GM21786 (cell line): ENCODE results near the gene CHCT1.

Experiments used
- ATAC-seq: cut with Tn5 transposase; IDR thresholded peaks from one replicate; pipeline ENCODE4 v1.9.1; 2021; ENCODE audit not compliant: unreplicated experiment

Gene CHCT1

GRCh38 chr17:60439501-60439900 lies 17.2 kb downstream of the CHCT1 start:
- ATAC-seq = no peak

- ATAC-seq = no peak
These were observed 20.2 kb downstream of the CHCT1 start for GRCh38 chr17:60442271-60443173.

DNA sequence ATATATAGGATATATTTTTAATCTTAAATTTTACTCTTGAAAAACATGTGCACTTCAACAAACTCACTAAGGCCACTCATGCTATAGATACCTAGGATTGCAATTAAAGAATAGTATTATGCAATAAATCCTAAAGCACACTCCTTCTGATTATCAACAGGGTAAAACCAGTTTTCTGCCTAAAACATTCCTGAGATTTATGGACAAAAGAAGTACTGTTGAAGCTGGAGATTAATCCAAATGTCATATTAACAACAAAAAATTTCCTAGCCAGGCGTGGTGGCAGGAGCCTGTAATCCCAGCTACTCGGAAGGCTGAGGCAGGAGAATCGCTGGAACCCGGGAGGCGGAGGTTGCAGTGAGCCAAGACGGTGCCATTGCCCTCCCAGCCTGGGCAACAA lies 21.4 kb downstream of the CHCT1 start:
- ATAC-seq = no peak

GRCh38 chr17:60445144-60445543 lies 22.9 kb downstream of the CHCT1 start:
- ATAC-seq = no peak

- no peak for ATAC-seq
These were observed 25.1 kb downstream of the CHCT1 start for GRCh38 chr17:60447375-60447774.

- ATAC-seq = no peak
These were observed 28.8 kb downstream of the CHCT1 start for GRCh38 chr17:60451071-60451470.

DNA sequence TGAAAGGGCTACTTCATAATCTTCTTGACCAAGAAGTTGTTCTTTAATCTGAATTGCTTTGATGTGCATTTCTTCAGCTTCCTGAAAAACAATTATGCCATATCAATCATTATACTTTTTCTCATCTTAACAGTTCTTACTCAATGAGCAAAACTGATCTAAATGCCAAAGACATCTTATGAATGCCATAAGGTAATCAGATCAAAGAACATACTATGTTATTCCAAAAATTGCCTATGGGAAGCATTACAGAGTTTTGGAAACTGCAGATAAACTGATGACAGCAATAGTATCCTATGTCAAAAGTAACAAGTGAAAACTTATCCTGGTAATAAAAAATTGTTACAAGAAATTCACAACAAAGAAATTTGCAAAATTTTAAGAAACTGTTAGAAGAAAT lies 29.7 kb downstream of the CHCT1 start:
- no peak for ATAC-seq

DNA sequence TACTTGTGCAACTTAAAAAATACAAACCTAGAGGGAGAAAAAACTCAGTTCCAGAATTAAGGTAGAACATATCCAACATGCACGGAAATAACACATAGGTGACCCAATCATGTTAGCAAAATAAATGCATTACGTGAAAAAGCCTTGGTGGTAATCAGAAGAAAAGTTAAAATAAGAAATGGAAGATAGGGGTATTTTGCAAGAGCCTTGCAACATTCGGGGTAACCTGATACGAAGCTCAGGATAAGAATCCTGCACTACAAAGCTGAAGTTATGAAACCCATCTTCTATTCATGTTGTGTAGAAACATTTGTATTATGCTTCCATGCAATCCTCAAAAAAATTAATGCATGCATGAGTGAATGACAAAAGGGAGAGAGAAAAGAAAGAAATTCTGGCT lies 33.1 kb downstream of the CHCT1 start:
- no peak for ATAC-seq

GRCh38 chr17:60457148-60457547 lies 34.9 kb downstream of the CHCT1 start:
- no peak for ATAC-seq

- no peak for ATAC-seq
These were observed 39.3 kb downstream of the CHCT1 start for GRCh38 chr17:60461584-60461983.

- ATAC-seq = no peak
These were observed 41.0 kb downstream of the CHCT1 start for GRCh38 chr17:60463157-60463835.

- no peak for ATAC-seq
These were observed 42.1 kb downstream of the CHCT1 start for GRCh38 chr17:60464343-60464742.

DNA sequence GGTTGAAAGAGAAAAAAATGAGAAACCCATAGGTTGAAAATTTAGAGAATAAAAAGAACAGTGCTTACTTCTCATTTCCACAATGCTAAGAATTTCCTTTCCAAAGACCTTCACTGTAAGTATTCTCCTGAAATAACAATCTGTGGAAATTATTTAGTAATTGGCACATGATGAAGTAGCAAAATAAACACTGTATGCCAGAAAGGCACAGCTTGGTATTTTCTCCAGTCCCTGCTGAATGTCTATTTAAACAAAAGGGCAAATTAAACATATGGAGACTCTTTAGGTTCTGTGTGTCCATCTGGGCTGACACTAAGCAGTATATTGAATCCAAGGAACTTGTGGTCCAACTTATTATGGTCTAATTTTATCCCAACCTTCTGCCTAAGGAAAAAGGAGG lies 46.1 kb downstream of the CHCT1 start:
- ATAC-seq = no peak

GRCh38 chr17:60471451-60471850 lies 49.2 kb downstream of the CHCT1 start:
- no peak for ATAC-seq

GRCh38 chr17:60472449-60472848 lies 50.2 kb downstream of the CHCT1 start:
- no peak for ATAC-seq

DNA sequence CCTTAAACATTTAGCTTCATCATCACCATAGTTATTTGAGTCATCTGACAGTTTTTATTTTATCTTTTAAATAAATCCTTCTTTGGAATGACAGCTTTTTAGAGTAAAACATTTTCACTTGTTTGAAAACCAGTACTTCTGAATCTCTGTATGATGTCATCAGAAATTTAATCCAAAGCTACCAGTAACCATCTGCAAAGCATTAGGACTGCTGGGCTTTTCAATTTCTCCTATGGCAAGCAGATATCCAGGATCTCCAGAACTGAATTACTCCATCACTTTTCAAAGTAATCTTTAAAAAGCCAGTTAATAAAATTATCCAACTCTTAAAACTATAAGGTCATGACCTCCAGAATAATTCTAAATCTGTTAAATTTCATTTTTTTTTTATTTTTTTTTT lies 51.5 kb downstream of the CHCT1 start:
- ATAC-seq = no peak
